MCF 10A (cell line): ENCODE measurements around the gene PIK3CG. TPM values are rescaled to one million over a fixed set of nuclear protein-coding genes. Genes with fewer than 3 reads are reported as not detected.
A peak's percentile ranks its signal among the peaks of the same experiment; 100 is the strongest.

Experiments
- BruUV-seq: library from RNA; stranded (reverse); fragments of 400-500 nt; replicated peaks from 2 replicates; lab custom pipeline; 2021; lab: Mats Ljungman, UMichigan
- CTCF ChIA-PET: fragments of 300-600 bp; sonication (Branson Sonifier 250); formaldehyde crosslinking; extraction: SDS; loops from one replicate; lab custom pipeline; 2021; ENCODE audit warnings: antibody characterized with exemption, inconsistent platforms; lab: Yijun Ruan, JAX
- POLR2A ChIA-PET: fragments of 300-600, 350-650 bp; sonication (Branson Sonifier 250); formaldehyde crosslinking; extraction: SDS; loops from one replicate; lab custom pipeline; 2020; ENCODE audit warnings: antibody characterized with exemption, inconsistent platforms; lab: Yijun Ruan, JAX
- DNase-seq: peaks from one replicate; pipeline ENCODE4 v3.0.0-alpha.2; 2018; ENCODE audit not compliant: unreplicated experiment
- H3K27ac Mint-ChIP-seq: one replicate; pipeline ENCODE4 v1.8.0; 2022; ENCODE audit warnings: mild to moderate bottlenecking, low read depth, mixed read lengths; ENCODE audit not compliant: unreplicated experiment
- H3K27me3 Mint-ChIP-seq: one replicate; pipeline ENCODE4 v1.8.0; 2022; ENCODE audit warnings: mixed read lengths; ENCODE audit not compliant: insufficient read depth, unreplicated experiment
- H3K36me3 Mint-ChIP-seq: one replicate; pipeline ENCODE4 v1.8.0; 2022; ENCODE audit warnings: mild to moderate bottlenecking, moderate library complexity, mixed read lengths; ENCODE audit not compliant: insufficient read depth, unreplicated experiment
- H3K4me1 Mint-ChIP-seq: one replicate; pipeline ENCODE4 v1.8.0; 2022; ENCODE audit warnings: mixed read lengths; ENCODE audit not compliant: insufficient read depth, unreplicated experiment
- H3K4me3 Mint-ChIP-seq: one replicate; pipeline ENCODE4 v1.8.0; 2022; ENCODE audit warnings: mild to moderate bottlenecking, moderate library complexity, mixed read lengths; ENCODE audit not compliant: unreplicated experiment
- H3K9me3 Mint-ChIP-seq: one replicate; pipeline ENCODE4 v1.8.0; 2022; ENCODE audit warnings: mixed read lengths; ENCODE audit not compliant: unreplicated experiment
- intact Hi-C: fragments of 100-400 bp; cut with micrococcal nuclease; formaldehyde crosslinking; loops from 2 replicates; pipeline ENCODE4 v1.14.1; 2022
- total RNA-seq: library from RNA; stranded (reverse); gene quantifications from 2 replicates; pipeline ENCODE4 v1.2.3, GENCODE V29; 2022
- TF ChIP-seq, protein P1 (sequence below): fragments of 200-600 bp; IDR thresholded peaks from one replicate; pipeline ENCODE4 v1.8.0; 2022; ENCODE audit warnings: antibody characterized with exemption, mild to moderate bottlenecking; ENCODE audit not compliant: unreplicated experiment

Gene PIK3CG
- total RNA-seq, 1 experiment from 2014 or later = not detected

DNA sequence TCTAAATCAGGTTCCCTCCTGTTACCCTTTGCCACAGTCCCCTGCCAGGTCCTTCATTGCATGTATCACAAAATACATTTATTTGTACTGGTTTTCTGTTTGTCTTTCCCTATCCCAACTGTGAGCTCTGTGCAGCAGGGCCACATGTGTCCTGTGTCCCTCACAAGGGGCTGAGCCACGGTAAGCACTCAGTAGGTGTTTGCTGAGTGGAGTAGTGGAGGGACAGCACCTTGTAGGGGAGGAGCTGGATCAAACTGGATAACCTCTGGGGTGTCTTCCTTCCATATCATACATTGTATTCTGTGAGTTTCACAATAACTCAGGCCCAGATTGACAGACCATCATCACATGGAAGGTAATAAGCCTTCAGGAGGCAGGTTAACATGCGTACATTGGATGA lies 25.9 kb downstream of the PIK3CG start:
- ChIA-PET CTCF (interaction anchor here (0.5 to 0.7 kb wide), 2 partner anchors 102 to 186 kb away, joined by 3 read pairs; no protein-coding TSS in a partner anchor), POLR2A (no interaction called here)
- no TSS peak for BruUV-seq
- H3K27ac Mint-ChIP-seq = no peak overlapping the region
- intact Hi-C loops = no loop called here
- no peaks in the 10 kb centered on the region for H3K36me3 Mint-ChIP-seq
- no peak for DNase-seq
- peaks cover 24% of the 10 kb centered on the region for H3K27me3 Mint-ChIP-seq
- no peaks in the 10 kb centered on the region for H3K9me3 Mint-ChIP-seq
- H3K4me1 Mint-ChIP-seq = no peaks in the 10 kb centered on the region
- H3K4me3 Mint-ChIP-seq = no peak overlapping the region
- TF ChIP-seq, protein P1, sequence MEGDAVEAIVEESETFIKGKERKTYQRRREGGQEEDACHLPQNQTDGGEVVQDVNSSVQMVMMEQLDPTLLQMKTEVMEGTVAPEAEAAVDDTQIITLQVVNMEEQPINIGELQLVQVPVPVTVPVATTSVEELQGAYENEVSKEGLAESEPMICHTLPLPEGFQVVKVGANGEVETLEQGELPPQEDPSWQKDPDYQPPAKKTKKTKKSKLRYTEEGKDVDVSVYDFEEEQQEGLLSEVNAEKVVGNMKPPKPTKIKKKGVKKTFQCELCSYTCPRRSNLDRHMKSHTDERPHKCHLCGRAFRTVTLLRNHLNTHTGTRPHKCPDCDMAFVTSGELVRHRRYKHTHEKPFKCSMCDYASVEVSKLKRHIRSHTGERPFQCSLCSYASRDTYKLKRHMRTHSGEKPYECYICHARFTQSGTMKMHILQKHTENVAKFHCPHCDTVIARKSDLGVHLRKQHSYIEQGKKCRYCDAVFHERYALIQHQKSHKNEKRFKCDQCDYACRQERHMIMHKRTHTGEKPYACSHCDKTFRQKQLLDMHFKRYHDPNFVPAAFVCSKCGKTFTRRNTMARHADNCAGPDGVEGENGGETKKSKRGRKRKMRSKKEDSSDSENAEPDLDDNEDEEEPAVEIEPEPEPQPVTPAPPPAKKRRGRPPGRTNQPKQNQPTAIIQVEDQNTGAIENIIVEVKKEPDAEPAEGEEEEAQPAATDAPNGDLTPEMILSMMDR = no peak

DNA sequence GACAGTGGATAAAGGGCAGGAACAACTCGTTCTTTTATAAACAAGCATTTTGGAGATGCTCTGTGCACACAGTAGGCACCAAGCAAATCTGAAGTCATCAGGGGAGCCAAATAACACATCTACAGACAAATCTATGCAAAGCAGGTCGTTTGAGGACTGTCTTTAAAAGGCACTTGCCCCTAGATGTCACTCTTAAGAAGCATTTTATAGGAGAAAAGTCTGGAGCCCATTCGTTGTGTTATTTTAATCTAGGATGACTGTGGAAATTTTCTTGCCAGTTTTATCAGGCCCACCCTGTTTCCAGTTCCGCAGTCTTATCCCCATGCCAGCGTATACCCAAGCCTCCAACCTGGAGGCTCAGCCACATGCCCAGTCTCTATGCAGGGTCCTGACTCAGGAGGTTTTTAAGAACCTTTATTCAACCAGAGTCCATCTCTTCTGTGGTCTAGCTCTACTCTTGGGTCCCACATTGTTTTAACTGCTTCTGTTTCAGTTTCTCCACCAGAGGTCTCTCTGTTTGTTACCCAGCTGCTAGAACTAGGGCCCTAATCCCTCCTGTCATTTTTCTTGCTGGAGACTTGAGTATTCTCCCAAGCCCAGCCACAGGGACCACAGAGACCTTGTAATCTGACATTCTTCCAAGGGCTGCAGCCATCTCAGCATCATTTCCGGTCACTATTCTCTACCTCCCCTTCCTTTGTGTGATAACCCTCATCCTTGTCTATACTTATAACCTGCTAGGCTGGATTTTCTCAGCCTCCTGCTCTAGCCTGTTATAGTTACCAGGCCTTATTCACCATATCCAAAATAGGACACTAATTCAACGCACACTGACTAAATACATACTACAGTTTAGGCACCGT lies 26.7 kb downstream of the PIK3CG start:
- no peaks in the 10 kb centered on the region for H3K9me3 Mint-ChIP-seq
- no TSS peak for BruUV-seq
- peaks cover 20% of the 10 kb centered on the region for H3K27me3 Mint-ChIP-seq
- intact Hi-C loops = no loop called here
- no peak for DNase-seq
- TF ChIP-seq, protein P1 = no peak
- no peak overlapping the region for H3K4me3 Mint-ChIP-seq
- no peaks in the 10 kb centered on the region for H3K36me3 Mint-ChIP-seq
- POLR2A ChIA-PET = no interaction called here
- H3K4me1 Mint-ChIP-seq = no peaks in the 10 kb centered on the region
- no peak overlapping the region for H3K27ac Mint-ChIP-seq
- CTCF ChIA-PET = interaction anchor here (0.7 kb wide), 1 partner anchor 103 kb away, joined by 3 read pairs; no protein-coding TSS in a partner anchor

DNA sequence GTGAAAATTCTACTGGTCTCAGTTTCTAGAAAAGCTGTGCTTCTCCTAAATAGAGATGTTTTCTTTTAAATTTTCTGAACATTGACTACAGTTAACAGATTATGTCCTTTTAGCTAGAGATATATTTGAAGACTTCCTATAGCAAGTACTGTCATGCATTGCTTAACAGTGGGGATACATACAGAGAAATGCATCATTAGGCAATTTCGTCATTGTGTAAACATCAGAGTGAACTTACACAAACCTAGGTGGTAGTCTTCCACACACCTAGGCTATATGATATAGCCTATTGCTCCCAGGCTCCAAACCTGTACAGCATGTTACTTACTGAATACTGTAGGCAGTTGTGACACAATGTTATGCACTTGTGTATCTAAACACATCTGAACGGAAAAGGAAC lies 28.5 kb downstream of the PIK3CG start:
- Mint-ChIP-seq H3K36me3 (no peaks in the 10 kb centered on the region), H3K27ac (no peak overlapping the region), H3K27me3 (peaks cover 32% of the 10 kb centered on the region), H3K4me3 (no peak overlapping the region), H3K4me1 (no peaks in the 10 kb centered on the region), H3K9me3 (no peaks in the 10 kb centered on the region)
- intact Hi-C loops = no loop called here
- CTCF ChIA-PET = no interaction called here
- TF ChIP-seq, protein P1 = no peak
- POLR2A ChIA-PET = interaction anchor here (0.6 kb wide), 2 partner anchors 23 to 49 kb away, joined by 3 to 4 read pairs; no protein-coding TSS in a partner anchor
- peak; percentile 61 for DNase-seq
- no TSS peak for BruUV-seq

DNA sequence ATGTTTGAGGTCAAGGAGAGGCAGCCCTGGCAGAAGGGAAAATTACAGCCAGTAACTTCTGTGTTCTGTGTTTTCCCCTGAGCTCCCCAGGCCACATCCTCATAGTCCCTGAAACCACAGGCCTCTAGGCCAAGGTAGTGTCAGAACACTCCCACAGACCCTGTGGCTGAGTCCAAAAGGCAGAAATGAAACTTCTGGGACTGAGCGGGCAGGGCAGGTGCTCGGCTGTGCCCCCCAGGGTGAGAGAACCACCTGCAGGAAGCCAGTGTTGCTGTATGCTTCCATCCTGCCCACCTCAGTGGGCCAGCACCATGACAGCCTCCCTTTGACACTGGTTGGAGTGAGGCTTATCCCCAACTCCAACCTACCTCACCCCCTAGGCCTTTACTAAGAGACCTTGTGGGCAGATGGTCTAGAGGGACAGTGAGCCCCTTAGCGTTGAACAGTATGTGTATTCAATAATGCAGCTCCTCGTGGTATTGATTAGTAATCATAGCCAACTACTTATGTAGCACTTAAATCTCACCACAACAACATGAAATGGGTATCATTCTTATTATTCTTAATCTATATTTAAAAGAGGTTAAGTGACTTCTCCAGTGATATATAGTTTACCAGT lies 30.3 kb downstream of the PIK3CG start:
- no peak for DNase-seq
- TF ChIP-seq, protein P1 = no peak
- H3K4me3 Mint-ChIP-seq = no peak overlapping the region
- no TSS peak for BruUV-seq
- no peaks in the 10 kb centered on the region for H3K9me3 Mint-ChIP-seq
- intact Hi-C loops = no loop called here
- POLR2A ChIA-PET = no interaction called here
- H3K36me3 Mint-ChIP-seq = no peaks in the 10 kb centered on the region
- CTCF ChIA-PET = interaction anchor here (1.1 kb wide), 1 partner anchor 9 kb away, joined by 3 read pairs; no protein-coding TSS in a partner anchor
- H3K27ac Mint-ChIP-seq = no peak overlapping the region
- no peaks in the 10 kb centered on the region for H3K4me1 Mint-ChIP-seq
- peaks cover 40% of the 10 kb centered on the region for H3K27me3 Mint-ChIP-seq
